ENCODE measurements around the gene ADGRB2.

ADGRB2 gene

DNA sequence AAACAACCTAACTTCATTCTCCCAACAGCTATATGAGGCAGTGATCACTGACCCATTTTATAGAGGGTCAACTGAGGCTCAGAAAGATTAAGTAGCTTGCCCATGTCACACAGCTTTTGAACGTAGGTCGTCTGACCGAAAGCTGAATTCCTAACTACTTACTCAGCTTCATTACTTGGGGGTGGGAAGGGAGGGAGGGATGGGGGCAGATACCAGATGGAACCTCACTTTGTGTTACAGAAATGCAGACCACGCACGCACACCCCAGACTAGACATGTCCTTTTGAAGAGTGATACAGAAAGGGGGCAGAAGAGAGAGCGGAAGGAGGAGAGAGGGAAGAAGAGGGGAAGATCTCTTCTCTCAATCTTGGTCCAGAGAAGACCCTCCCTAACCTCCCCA is 2.3 kb downstream of the ADGRB2 start:
- DNase-seq: no peak

DNA sequence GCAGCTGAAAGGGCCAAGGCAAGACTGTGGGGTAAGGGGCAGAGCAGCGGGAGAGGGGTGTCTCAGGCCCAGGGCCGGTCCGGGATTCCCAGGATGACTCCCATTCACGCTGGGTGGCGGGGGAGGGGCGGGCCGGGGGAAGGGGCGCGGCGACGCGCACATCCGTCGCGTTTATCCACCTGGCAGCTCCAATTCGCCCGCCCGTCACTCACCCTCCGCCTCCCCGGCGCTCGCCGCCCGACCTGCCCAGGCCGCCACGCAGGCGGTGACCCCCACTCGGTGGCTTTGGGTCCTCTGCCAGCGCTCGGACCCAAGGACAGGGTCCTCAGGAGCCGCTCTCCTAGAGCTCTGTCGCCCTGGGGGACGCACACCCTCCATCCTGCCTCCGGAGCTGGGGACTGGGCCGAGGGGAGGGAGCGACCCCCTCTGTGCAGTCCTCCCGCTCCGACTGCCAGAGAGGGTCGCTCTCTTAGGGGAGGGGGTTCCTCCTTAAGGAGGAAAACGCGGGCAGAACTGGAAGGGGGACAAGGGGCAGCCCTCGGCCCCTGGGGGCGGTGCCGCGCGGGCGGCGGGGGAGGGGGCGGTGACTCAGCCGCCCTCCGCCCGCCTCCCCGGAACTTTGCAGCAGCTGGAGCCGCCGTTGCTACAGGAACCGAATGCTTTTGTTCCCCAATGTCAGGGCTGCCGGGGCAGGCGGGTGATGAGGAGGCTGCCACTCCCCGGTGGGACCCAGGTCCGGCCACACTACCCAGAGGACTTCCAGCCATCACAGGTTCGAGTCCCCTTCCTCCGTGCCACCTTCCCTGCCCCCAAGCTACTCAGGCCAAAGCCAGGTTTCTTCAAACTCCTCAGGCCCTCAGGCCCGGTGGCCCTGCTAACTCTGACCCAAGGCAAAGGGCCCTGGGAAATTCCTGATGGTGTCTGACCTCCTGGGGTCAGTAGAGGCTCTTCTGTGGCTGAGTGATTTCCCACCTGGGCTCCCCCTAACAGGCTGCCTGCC is 3.4 kb downstream of the ADGRB2 start:
- DNase-seq: peak; percentile 73

DNA sequence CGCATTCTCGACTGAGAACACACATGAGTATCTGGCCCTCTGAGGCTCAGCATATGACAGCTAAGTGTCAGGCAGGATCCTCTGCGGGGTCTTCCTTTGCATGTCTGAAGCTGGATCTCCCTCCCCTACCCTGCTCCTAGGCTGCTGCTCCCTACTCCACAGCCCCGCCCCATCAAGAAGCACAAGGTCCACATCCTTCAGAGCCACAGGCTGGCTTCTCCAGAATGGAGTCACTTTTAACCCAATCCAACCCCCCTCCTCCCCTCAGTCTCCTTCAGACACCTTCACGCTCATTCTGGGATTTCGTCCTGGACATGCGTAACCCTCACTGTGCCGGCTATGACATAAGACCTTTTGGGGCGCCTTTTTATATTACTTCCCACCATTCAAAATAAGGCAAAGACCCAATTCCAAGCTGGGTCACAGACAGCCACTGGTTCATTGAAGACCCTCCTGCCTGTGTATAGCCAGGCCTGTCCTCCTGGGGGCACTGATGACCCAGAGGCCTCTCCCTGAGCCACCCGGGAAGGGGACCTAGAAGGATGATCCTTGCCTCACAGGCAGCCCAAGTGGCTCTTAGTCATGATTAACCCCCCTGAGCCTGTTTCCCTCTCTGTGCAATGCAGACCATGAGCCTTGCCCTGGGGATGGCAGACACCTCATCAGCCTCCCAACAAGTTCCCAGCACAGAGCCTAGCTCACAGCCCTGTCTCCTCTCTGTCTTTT is 4.7 kb downstream of the ADGRB2 start:
- DNase-seq: no peak

DNA sequence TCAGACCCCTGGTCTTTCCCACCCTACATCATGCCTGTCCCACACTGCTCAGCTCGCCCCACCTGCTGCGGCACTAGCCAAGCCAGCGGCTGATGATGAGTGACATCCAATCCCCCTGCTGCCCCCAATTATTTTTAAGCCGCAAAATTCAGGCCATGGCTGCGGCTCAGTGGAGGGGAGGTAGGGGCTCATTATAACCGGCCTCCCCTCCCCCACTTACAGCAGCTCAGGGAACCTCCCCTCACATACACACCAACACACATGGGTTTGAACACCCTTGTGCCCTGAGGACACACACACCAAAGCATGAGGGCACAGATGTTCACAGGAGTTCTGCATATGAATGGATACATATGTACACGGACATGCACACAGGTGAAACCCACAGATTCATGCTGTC is 5.3 kb downstream of the ADGRB2 start:
- DNase-seq: no peak

DNA sequence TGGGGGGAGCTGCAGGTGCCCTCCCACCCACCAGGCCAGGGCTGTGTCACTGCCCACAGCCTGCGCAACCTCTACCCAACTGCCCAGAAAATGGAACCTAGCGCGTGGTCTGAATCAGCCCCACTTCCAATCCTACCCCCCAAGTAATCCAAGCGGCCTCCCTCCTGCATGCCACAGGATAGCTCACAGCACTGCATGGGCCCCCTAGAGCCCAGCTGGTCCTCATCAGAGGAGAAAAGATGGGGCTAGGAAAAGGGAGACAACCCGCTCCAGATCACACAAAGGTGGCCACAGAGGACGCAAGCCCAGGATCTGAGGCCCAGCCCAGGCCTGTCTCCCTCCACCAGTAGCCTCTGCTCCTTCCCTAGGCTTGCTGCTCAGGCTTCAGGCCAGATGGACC is 6.2 kb downstream of the ADGRB2 start:
- DNase-seq: no peak

DNA sequence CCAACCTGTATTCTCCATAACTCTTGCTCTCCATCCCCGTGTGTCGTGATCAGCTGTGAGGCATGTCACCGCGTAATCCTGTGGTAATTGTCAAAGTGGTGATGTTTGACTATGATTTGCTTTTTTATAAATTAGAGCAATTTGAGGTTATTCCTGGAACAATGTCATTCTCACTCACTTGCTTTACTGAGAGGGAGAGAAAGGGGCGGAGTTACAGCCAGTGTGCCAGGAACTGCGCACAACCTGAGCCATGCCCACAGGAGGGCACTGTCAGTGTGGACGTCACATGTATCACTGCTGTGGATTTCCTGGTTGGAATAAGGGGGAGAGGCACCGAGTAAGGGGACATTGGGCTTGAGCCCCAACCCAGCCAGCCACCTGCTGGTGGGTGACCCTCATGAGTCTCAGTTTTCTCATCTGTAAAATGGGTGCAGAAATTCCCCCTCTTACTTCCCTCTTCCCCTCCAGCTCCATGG is 6.9 kb downstream of the ADGRB2 start:
- no peak for DNase-seq

GRCh38 chr1:31756578-31756977 is 7.6 kb downstream of the ADGRB2 start:
- no peak for DNase-seq

- no peak for DNase-seq
These were observed 8.2 kb downstream of the ADGRB2 start for GRCh38 chr1:31755850-31756492.

- no peak for DNase-seq
These were observed 8.9 kb downstream of the ADGRB2 start for GRCh38 chr1:31755197-31755611.

DNA sequence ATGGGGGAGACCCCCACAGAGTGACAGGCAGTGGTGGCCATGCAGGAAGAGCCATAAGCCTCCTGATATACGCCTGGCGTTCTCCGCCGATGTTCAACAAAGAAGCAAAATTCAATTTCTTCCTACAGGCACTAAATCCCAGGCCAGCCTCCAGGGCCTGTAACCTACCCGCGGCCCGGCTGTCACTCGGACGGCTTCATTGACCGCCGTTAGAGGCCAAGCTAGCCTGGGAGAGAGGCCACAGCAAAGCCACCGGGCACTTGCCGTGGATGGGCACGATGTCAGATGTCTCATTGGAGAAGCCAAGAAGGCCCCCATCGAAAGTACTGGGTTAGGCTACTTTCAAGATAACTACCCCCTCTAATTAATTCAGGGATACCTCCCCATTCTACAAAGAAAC is 9.7 kb downstream of the ADGRB2 start:
- DNase-seq: no peak

DNA sequence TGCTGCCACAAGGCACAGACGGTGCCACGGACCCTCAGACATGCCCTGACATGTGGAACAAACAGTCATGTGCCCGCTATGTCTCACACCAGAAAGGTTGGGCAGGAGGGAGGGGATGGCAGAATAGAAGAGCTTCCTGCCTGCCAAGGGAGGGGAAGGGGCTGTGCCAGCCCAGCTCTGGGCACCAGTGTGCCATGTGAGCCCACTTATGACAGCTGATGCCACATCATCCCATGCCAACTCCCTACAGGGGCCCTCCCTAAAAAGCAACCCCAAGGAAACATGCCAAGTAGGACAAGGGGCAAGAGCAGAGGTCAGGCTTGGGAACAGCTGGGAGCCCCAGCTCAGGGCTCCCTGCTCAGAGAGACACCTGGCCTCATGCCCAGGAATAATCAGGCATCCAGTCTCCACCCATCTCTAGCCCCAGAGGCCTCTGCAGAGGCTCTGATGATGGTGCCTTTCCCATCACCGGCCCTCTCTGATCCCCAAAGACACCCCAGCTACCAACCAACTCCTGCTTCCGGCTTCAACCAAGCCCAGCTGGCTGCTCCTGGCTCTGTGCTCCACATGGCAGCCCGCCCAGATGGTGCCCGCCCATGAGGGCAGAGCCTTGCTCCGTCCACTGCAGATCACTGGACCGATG is 10.3 kb downstream of the ADGRB2 start:
- no peak for DNase-seq

DNA sequence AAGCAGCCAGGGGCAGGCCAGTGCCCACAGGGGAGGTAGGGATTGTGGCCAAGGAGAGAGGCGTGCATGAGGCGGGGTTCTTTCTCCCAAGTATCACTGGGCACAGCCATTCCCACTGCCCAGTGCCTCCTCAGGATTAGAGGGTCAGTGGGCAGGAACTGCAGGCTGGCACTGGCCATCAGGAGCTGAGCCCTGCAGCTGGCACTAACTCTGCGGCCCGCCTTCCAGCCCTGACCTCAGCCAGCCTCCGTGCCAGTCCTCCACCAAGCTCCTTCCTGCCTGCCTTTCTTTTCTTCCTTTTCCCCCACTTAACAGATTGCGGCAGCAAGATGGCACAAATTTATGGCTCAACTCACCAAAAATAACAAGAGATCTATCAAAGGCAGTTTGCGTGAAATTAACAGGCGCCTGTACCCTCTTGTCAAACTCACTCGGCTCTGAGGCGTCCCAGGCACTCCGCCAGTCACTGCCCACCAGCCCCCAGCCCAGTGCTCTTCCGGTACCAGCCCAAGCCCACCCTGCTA is 11.1 kb downstream of the ADGRB2 start:
- DNase-seq: no peak

DNA sequence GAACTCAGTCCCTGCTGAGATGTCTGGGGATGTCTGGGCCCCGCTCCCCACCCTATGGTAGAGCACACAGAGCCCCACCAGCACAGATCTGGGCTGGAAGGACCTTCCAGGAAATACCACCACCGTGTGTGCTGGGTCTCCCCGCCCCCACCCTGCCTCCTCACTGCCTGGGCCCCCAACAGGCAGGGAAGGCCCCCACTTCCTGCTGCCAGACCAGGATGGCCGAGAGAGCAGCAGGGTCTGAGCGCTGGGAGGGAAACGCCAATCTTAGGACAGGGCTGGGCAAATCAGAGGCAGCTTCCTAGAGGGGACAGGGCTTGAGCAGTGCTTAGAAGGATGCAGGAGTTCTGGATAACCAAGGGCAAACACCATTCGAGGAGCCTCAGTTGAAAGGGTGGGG is 11.9 kb downstream of the ADGRB2 start:
- DNase-seq: no peak

- DNase-seq: no peak
These were observed 12.3 kb downstream of the ADGRB2 start for GRCh38 chr1:31751822-31752241.

DNA sequence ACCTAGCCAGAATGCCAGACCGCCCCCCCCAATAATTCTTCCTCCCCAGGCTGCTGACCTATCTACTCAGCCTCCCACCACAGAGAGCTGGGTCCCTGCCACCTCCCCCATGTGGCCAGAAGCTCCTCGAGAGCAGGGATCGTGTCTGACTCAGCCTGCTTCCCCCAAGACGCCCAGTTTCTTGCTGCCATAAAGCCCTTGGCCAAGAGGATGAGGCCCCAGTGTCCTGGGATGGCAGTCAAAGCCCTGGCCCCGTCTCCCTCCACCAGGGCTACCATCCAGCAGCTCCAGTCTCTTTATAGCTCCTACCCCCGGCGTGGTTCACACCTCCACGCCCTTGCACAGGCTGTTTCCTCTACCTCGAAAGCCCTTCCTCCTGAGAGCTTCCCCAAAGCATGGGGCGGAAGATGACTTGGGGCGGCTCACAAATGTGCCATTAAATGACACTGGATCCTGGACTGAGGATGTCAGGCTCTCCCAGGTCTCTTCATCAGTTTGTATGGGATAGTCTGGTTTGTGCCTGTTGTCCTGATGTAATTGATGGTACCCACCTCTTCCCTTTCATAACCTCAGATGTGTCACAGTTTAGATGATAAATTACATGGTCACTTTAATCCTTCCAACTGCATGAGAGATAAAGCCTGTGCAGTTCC is 13.2 kb downstream of the ADGRB2 start:
- no peak for DNase-seq

DNA sequence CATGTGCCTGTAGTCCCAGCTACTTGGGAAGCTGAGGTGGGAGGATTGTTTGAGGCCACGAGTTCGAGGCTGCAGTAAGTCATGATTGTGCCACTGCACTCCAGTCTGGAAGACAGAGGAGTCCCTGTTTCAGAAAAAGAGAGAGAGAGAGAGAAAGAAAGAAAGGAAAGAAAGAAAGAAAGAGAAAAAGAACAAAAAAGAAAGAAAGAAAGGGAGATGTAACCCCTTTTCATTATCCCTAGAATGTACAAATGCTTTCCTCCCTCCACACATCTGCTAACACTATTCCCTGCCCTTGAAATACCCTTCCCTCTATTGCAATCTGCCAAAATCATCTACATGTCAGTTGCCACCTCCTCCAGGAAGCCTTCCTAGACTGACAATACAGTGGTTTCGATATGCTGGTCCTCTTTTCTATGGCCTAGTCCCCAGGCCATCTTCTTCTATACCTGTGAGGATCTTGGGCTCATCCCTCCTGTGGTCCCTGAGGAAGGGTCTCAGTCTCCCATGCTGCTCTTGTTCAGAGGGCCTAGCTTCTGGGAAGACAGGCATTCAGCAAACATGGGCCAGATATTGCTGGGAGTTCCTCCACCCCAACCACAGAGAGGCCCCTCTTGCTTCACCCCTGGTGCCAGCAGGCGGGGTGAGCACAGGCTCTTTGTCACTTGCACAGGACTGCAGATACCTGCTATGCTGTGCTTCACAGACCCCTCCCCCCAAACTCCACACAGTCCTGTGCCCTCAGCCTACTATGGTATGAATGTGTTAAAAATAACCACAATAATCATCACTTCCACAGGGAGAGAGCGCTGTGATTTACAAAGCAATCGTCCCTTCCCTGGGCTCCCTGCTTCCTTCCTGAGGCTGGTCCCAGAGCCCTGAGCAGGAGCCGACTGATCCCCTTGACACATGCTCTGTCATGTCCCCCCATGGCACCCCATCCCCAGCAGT is 14.1 kb downstream of the ADGRB2 start:
- no peak for DNase-seq

DNA sequence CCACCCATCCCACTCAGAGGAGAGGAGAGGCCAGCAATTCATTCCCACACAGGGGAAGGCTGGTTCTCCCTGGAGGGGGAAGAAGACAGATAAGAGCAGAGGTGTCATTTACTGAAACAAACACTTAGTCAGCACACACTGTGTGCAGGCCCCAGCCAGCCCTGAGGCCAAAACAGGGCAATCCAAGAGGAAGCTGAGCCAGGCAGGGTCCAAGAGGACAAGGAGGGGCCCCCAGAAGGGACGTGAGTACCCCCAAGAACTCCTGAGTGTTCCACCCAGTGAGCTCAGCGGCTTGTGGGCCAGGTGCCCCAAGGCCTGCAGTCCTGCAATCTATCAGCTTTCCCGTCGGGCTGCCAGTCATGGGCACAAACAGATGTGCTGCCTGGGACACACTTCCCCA is 15.8 kb downstream of the ADGRB2 start:
- DNase-seq: no peak

GRCh38 chr1:31747304-31747703 is 16.8 kb downstream of the ADGRB2 start:
- no peak for DNase-seq

GRCh38 chr1:31746687-31747086 is 17.5 kb downstream of the ADGRB2 start:
- no peak for DNase-seq

- no peak for DNase-seq
These were observed 18.0 kb downstream of the ADGRB2 start for GRCh38 chr1:31745946-31746670.
